Measurements from ENCODE around the gene SRRD.

SRRD gene

DNA sequence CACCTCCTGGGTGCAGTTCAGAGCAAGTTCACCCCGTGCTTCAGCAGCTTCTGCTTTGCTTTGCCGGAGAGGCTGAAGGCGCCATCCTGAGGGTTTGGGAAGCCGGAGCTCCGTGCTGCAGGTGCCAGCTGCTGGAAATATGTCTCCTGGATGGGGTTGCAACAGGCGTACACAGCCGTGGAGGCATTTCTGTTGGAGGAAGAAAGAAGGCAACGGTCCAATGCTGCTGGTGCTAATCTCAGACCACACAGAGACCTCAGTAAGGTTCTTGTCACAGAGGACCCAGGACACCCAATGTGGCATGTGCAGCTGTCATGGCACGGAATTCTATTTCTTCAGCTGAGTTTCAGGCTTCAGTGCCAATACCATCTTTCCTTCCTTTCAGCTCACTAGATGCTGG, 30.5 kb upstream of the SRRD start:
- no peak for DNase-seq (ENCODE audit: low read depth)

GRCh38 chr22:26453812-26454500, 29.7 kb upstream of the SRRD start:
- no peak for DNase-seq (ENCODE audit: low read depth)

- no peak for DNase-seq (ENCODE audit: low read depth)
Measured at GRCh38 chr22:26457661-26458272, 25.9 kb upstream of the SRRD start.

DNA sequence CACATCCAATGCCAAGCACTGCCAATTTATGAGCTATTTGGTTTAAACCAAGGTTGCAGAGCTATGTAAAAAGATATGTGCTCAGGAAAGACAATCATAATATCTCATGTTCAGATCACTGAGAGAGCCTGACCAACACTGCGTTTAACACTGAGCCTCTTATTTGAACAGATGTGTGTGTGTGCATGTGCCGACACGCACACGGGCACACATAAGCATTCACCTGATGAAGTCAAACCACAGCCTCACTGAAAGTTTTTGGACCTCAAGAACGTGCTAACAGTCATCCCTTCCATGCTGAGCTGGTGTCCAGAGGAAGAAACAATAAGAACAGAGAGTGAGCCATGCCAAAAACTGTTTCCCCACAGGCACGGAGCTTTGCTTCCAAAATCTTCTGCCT, 23.5 kb upstream of the SRRD start:
- DNase-seq (ENCODE audit: low read depth): no peak

- no peak for DNase-seq (ENCODE audit: low read depth)
Measured at GRCh38 chr22:26461188-26461810, 22.4 kb upstream of the SRRD start.

- DNase-seq (ENCODE audit: low read depth): no peak
Measured at GRCh38 chr22:26462051-26462450, 21.6 kb upstream of the SRRD start.

DNA sequence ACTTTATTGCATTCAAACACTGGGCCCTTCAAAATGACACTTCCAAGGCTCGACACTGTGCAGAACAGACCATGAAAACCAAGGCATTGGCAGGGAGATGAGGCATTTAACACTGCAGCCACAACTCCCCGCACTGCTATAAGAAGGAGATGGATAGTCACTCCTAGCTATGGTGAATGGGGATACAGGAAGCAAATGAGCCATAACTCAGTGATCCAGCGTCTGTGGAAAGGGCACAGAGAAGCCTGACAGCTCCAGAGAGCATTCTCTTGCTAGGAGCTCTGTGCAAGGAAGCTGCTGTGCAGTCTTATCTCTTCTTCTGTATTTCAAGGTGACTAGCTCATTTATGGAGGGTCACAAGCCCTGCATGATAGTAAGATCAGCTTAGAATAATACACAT, 21.0 kb upstream of the SRRD start:
- DNase-seq (ENCODE audit: low read depth): no peak

- DNase-seq (ENCODE audit: low read depth): no peak
Measured at GRCh38 chr22:26463101-26463661, 20.5 kb upstream of the SRRD start.

DNA sequence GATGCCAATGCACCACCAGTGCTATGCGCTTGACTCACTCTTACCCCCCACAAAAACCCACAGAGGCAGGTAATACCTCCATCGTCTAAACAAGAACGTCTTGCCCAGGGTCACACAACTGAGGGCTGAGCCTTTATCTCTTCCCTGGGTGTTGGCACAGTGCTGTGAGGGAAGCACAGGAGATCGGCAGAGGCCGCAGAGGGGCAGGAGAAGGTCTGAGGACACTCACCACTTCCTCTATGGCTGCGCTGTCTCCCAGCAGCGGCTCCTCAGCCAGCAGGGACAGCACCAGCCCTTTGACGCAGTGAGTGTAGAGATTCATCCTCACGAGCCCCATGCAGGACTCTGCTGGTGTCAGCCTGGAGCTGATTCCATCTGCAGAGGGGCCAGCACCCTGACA, 20.0 kb upstream of the SRRD start:
- DNase-seq (ENCODE audit: low read depth): no peak

- DNase-seq (ENCODE audit: low read depth): no peak
Measured at GRCh38 chr22:26464312-26464711, 19.4 kb upstream of the SRRD start.

DNA sequence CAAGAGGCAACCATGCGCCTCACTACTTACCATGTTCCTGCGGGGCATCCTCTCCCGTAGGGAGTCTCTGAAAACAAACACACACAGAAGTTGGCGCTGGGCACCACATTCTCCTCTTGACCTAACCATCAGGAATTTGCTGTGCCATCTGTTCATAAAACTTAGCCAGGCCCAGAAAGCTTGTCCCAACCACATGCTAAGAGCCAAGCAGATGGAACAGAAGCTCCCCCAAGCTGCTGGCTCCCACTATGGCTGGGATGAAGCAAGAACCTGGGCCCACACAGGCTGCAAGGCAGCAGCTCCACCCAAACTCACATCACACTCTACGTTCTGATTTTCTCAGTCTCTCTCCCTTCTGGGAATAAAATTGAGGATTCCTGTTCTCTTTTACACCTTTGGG, 17.5 kb upstream of the SRRD start:
- no peak for DNase-seq (ENCODE audit: low read depth)

DNA sequence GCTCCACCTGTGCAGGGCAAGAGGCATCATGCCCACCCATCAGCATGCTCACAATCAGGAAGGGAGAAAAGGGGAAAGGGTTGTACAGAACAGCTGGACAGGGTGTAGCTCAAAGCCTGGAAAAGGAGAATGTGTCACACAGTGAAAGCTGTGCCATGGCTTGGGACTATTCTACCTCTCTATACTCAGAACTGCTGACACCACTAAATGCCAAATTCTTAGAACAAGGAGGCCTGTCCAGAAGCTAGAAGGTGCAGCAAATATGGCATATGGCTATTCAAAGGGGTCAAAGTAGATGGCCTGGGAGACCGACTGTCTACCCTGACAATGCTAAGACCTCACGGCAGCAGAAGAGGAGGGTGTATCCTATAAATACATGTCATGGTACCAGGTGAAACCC, 12.9 kb upstream of the SRRD start:
- DNase-seq (ENCODE audit: low read depth): no peak

DNA sequence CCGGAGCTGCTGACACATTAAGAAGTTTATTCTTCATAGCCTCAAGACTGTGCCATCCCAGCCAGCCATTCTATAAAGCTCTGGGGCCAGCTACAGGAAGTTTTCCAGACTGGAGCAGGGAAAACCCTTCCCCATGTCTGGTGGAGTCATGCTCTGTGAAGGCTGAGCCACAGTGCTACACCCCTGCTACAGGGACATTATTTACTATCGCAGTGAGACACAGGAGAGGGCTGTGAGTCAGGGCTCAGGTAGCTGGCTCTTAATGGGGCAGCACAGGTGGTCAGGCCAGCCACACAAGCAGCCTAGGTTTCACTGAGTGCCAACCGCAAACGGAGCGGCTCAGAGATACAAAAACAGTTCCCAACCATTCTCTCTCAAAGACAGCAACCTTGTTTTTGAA, 12.2 kb upstream of the SRRD start:
- no peak for DNase-seq (ENCODE audit: low read depth)

GRCh38 chr22:26474682-26475081, 9.0 kb upstream of the SRRD start:
- no peak for DNase-seq (ENCODE audit: low read depth)

GRCh38 chr22:26476705-26477340, 6.9 kb upstream of the SRRD start:
- no peak for DNase-seq (ENCODE audit: low read depth)

- no peak for DNase-seq (ENCODE audit: low read depth)
Measured at GRCh38 chr22:26477341-26477731, 6.3 kb upstream of the SRRD start.

DNA sequence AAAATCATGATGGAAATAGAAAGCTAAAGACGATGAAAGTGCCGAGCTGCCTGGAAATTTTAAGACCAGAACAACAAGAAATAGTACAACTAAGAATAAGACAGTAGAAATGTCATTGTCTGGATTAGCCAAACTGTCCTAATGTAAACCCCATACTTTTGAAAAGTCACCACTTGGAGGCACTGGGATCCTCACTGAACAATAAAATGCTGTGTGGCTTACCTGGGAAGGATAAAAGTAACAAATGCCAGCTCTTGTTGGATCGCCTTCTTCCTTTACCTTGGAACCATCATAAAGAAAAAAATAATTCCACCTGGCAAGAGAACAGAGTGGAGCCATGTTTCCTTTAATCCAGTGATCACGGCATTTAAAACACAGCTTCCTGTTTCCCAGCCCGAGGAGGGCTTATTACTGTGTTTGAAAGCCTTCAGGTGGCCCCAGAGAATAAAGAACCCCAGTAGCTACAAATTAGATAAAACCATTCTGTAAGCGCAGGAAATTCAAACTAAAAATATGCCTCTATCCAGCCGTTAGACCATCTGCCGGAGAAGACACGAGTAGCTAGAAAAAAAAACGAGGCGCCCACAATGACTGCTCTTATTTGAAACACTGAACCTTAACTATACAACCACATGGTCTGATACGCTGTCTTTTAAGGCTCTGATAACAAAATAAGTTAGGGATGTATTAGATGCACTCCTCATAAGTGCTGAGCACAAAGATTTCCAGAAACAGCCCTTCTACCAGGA, 4.5 kb upstream of the SRRD start:
- no peak for DNase-seq (ENCODE audit: low read depth)

DNA sequence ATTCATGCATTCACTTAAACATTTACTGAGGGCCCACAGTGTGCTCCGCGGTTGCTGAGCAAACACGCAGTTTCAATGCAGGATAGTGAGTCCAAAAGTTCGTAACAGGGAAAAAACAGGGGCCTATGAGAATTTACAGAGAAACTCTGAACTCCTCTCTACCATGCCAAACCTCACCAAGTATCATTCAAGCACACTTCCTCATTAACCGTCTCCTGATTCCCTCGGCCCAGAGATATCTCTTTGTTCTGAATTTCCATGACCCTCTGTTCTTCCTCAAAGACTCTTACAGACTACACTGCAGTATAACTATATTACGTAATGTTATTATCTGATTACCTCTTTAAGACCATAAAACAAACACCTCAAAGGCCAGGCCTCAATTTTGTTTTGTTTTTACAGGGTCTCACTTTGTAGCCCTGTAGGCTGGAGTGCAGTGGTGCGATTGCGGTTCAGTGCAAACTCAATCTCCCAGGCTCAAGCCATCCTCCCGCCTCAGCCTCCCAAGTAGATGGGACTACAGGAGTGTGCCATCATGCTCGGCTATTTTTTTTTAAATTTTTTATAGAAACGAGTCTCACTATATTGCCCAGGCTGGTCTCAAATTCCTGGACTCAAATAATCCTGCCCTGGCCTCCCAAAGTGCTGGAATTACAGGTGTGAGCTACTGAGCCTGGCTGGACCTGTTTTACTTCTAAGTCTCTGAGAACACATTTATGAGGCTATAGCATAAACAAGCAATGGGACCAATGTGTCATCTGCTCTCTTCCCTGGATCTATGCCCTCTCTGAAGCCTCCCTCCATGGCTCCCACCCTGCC, 3.7 kb upstream of the SRRD start:
- DNase-seq (ENCODE audit: low read depth): no peak

GRCh38 chr22:26480611-26480932, 3.1 kb upstream of the SRRD start:
- no peak for DNase-seq (ENCODE audit: low read depth)

DNA sequence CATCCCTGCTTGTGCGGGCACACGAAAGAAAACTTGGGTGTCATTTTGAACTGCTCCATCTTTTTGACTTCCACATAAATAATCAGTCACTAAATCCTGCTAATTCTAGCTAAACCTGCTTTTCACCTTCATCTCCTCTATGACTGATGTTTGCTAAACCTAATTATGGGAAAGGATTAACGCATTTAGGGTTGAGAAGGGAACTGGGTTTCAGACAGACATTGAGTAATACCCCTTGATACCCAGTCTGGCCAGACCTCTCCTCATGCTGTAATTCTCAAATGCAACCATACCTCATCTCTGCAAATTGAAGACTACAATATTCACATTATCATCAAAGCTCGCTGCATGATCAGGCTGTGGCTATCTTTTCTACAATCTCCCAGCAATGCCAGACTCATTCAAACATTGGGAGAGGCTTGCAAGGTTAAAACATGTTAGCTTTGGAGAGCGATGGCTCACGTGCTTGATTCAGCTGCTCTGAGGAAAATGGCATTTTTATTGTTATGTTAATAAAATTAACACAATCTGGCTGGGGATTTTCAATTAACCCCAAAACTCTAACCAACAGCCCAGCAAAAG, 2.5 kb upstream of the SRRD start:
- DNase-seq (ENCODE audit: low read depth): no peak

DNA sequence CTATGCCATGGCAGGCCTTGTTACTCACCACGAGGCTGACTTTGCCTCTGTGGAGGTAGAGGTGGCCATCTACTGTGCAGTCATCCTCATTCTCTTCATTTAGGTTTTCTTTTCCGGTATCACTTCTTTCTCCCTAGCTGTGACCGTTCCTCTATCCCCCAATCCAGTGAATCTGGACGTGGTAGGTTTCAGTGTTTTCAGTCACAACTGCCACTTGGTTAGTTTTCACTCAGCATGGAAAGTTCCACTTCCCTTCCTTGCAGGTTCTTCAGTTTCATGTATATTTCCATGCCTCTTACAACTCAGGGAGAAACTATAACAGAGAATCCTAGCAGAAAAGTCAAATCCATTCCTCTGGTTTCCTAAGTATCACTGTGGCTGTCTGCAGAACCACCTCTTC, 2.0 kb upstream of the SRRD start:
- DNase-seq (ENCODE audit: low read depth): no peak
